K562 (cell line): ENCODE measurements around the gene PTPN12. TPM values are rescaled to one million over a fixed set of nuclear protein-coding genes. Genes with fewer than 3 reads are reported as not detected.

ENCODE experiments used
- ATF7 ChIP-seq: fragments of 450-650 bp; IDR thresholded peaks from 2 replicates; pipeline ENCODE4 v1.7.1; 2014; ENCODE audit warnings: mild to moderate bottlenecking, moderate library complexity
- CHAMP1 ChIP-seq: fragments of 450-650 bp; IDR thresholded peaks from 2 replicates; pipeline ENCODE4 v1.6.1; 2016; ENCODE audit warnings: mild to moderate bottlenecking
- CSDE1 ChIP-seq, 2 experiments: fragments of 450-650 bp; IDR thresholded peaks; 2 replicates each; pipeline ENCODE4 v1.6.1; 2016; ENCODE audit warnings: mild to moderate bottlenecking in 1 of 2
- CTBP1 ChIP-seq: fragments of 450-650 bp; IDR thresholded peaks from 2 replicates; pipeline ENCODE4 v1.6.1; 2016; ENCODE audit warnings: borderline replicate concordance
- E2F3 ChIP-seq: fragments of 250-450 bp; sonication (Bioruptor Pico); IDR thresholded peaks from 2 replicates; pipeline ENCODE4 v1.4.0; 2020; ENCODE audit warnings: mild to moderate bottlenecking
- EZH2 ChIP-seq: IDR thresholded peaks from 2 replicates; pipeline ENCODE4 v1.6.1; 2012; ENCODE audit warnings: low read depth, mild to moderate bottlenecking, inconsistent platforms, low read length, borderline replicate concordance
- GTF2B ChIP-seq: IDR thresholded peaks from 2 replicates; pipeline ENCODE4 v1.6.1; 2011; ENCODE audit not compliant: insufficient read length; ENCODE audit errors: extremely low read depth
- KLF13 ChIP-seq: fragments of 450-650 bp; IDR thresholded peaks from 2 replicates; pipeline ENCODE4 v1.6.1; 2016; ENCODE audit warnings: missing genetic modification characterization, low read depth, mild to moderate bottlenecking, missing compliant biosample characterization, moderate library complexity, borderline replicate concordance
- POLR2B ChIP-seq: fragments of 450-650 bp; IDR thresholded peaks from 2 replicates; pipeline ENCODE4 v1.6.1; 2018; ENCODE audit warnings: low read depth; ENCODE audit not compliant: partially characterized antibody
- POU5F1 ChIP-seq: fragments of 150-350 bp; IDR thresholded peaks from 2 replicates; pipeline ENCODE4 v1.6.1; 2014; ENCODE audit warnings: borderline replicate concordance, low read length, low read depth, mild to moderate bottlenecking; ENCODE audit not compliant: partially characterized antibody
- RBFOX2 ChIP-seq: fragments of 200-400 bp; formaldehyde crosslinking; IDR thresholded peaks from 2 replicates; pipeline ENCODE4 v1.6.1; 2017; ENCODE audit warnings: low read depth, mild to moderate bottlenecking, low read length, moderate library complexity
- TGIF2 ChIP-seq: sonication (generic); formaldehyde crosslinking; IDR thresholded peaks from 2 replicates; pipeline ENCODE4 v1.8.1; 2022; ENCODE audit warnings: mild to moderate bottlenecking, missing genetic modification reagents, moderate library complexity
- YY1 ChIP-seq, 3 experiments: IDR thresholded peaks; 2 replicates each; pipeline ENCODE4 v1.6.1; 2011; ENCODE audit warnings: low read length in 2 of 3, mild to moderate bottlenecking in 2 of 3, moderate library complexity in 2 of 3, borderline replicate concordance in 1 of 3, control low read depth in 1 of 3, low read depth in 1 of 3; ENCODE audit not compliant: insufficient read depth in 3 of 3, insufficient replicate concordance in 2 of 3, control insufficient read depth in 1 of 3, insufficient read length in 1 of 3; ENCODE audit errors: extremely low read depth in 1 of 3
- ZBTB43 ChIP-seq: sonication (generic); formaldehyde crosslinking; IDR thresholded peaks from 2 replicates; pipeline ENCODE4 v1.8.0; 2023; ENCODE audit warnings: mild to moderate bottlenecking, missing genetic modification reagents
- ZBTB7A ChIP-seq: IDR thresholded peaks from 2 replicates; pipeline ENCODE4 v1.6.1; 2011; ENCODE audit warnings: low read depth, mild to moderate bottlenecking, low read length, moderate library complexity, borderline replicate concordance; ENCODE audit not compliant: control insufficient read depth
- ZFP91 ChIP-seq: sonication (generic); formaldehyde crosslinking; IDR thresholded peaks from 2 replicates; pipeline ENCODE4 v1.8.0; 2022; ENCODE audit warnings: mild to moderate bottlenecking, missing genetic modification reagents
- ZFX ChIP-seq: sonication (generic); formaldehyde crosslinking; IDR thresholded peaks from 2 replicates; pipeline ENCODE4 v1.8.0; 2022; ENCODE audit warnings: mild to moderate bottlenecking, missing genetic modification reagents, moderate library complexity
- ZNF431 ChIP-seq: sonication (generic); formaldehyde crosslinking; IDR thresholded peaks from 2 replicates; pipeline ENCODE4 v1.8.0; 2022; ENCODE audit warnings: mild to moderate bottlenecking, missing genetic modification reagents
- ZNF740 ChIP-seq, 3 experiments: fragments of 200-800 bp in 1 of 3; sonication (Bioruptor generic) in 1 of 3; sonication (generic) in 1 of 3; formaldehyde crosslinking in 1 of 3; IDR thresholded peaks; 2 replicates each; pipeline versions ENCODE4 v1.6.1 to v1.8.0; 2016 to 2022; ENCODE audit warnings: mild to moderate bottlenecking in 2 of 3, missing compliant biosample characterization in 2 of 3, missing genetic modification characterization in 2 of 3, missing genetic modification reagents in 1 of 3
- ZSCAN29 ChIP-seq: fragments of 450-650 bp; IDR thresholded peaks from 2 replicates; pipeline ENCODE4 v1.6.1; 2017
- polyA plus RNA-seq, 8 experiments: library from polyadenylated mRNA; depleted of rRNA in 4 of 8; stranded (reverse) in 5 of 8; unstranded in 3 of 8; fragments of >200 nt; fragmentation: Nextera tagmentation in 2 of 8; fragmentation: Illumina TruSeq in 1 of 8; extraction: Ambion mirVana in 2 of 8; extraction: Trizol in 1 of 8; gene quantifications; 2 replicates each; pipeline versions ENCODE4 v1.2.1 to v1.2.3, GENCODE V29; 2011 to 2014; ENCODE audit warnings: inconsistent platforms in 1 of 8, missing spikeins in 1 of 8
- total RNA-seq, 7 experiments: library from RNA; depleted of rRNA in 6 of 7; stranded (reverse); fragments of >200 nt in 6 of 7; fragmentation: Illumina TruSeq in 2 of 7; extraction: Trizol in 2 of 7; gene quantifications; 2 replicates each; pipeline versions ENCODE4 v1.2.1 to v1.2.3, GENCODE V29; 2011 to 2021; ENCODE audit warnings: low replicate concordance in 1 of 7

Gene PTPN12
- total and polyA plus RNA-seq, 9 of the 15 experiments (the other 6 are each of a cell fraction or from before 2014, with no cell fraction given), result 15.3 to 79.8 (median 26.6) TPM

- TF ChIP-seq ZFP91 (CRISPR knock-in tag), result no peak
- TF ChIP-seq ZFX (CRISPR knock-in tag), result peak; percentile 77
- no peak for TF ChIP-seq ZNF431
- peak in 1 of 3 experiments; percentile 4 for TF ChIP-seq YY1 (IDR thresholded peaks at IDR 0.05; ENCODE audit: borderline replicate concordance in 1 of 3, control insufficient read depth in 1 of 3, extremely low read depth in 1 of 3, insufficient read depth in 3 of 3, insufficient read length in 1 of 3, insufficient replicate concordance in 2 of 3, low read depth in 1 of 3, low read length in 2 of 3)
- TF ChIP-seq POLR2B, result peak; percentile 15
- TF ChIP-seq POU5F1, result no peak
- 0 out of 2 replicates have a peak, but pooled peaks have one; percentile 19 for TF ChIP-seq ZSCAN29
- peak; percentile 20; the same call in 1 of the 2 replicates for TF ChIP-seq CTBP1
- TF ChIP-seq GTF2B, result no peak
- peak; percentile 77 for TF ChIP-seq ZNF740 (CRISPR knock-in tag; IDR thresholded peaks at IDR 0.05)
- TF ChIP-seq ZNF740 (tag; IDR thresholded peaks at IDR 0.05), result no peak; a peak in 2 of 4 replicates
- no peak for TF ChIP-seq E2F3 (CRISPR knock-in tag)
- peak; percentile 68; the same call in 1 of the 2 replicates for TF ChIP-seq ZBTB7A
- 0 out of 2 replicates have a peak, but pooled peaks have one; percentile 10 for TF ChIP-seq ATF7
- 0 out of 2 replicates have a peak, but pooled peaks have one; percentile 5 for TF ChIP-seq TGIF2
- TF ChIP-seq ZBTB43, result no peak
- TF ChIP-seq RBFOX2, result peak; percentile 79
- no peak for TF ChIP-seq KLF13 (tag)
- 0 out of 2 replicates have a peak, but pooled peaks have one; percentile 23 for TF ChIP-seq CHAMP1
- TF ChIP-seq CSDE1 (IDR thresholded peaks at IDR 0.05), result no peak
- no peak for TF ChIP-seq EZH2
Observed at GRCh38 chr7:77537778-77538280, 734 bp downstream of the PTPN12 start (continued).
